HCT116 (cell line): ENCODE results near the gene IL1RAPL2. TPM values are rescaled to one million over a fixed set of nuclear protein-coding genes. Genes with fewer than 3 reads are reported as not detected.

Source experiments
- ATAC-seq: fragments of 200-7000 bp; cut with Tn5 transposase; 2 replicates; pipeline ENCODE4 v1.9.1; 2020; ENCODE audit warnings: mild to moderate bottlenecking, moderate library complexity
- BruUV-seq: library from RNA; stranded (reverse); fragments of 400-500 nt; replicated peaks from 2 replicates; lab custom pipeline; 2021; lab: Mats Ljungman, UMichigan
- CTCF ChIA-PET: fragments of 300-600 bp; sonication (Branson Sonifier 250); formaldehyde crosslinking; loops from one replicate; lab custom pipeline; 2021; ENCODE audit warnings: antibody characterized with exemption; lab: Charles Lee
- POLR2A ChIA-PET: fragments of 300-600, 350-600 bp; sonication (Branson Sonifier 250); formaldehyde crosslinking; loops from one replicate; lab custom pipeline; 2021; ENCODE audit warnings: antibody characterized with exemption; lab: Charles Lee
- RAD21 ChIA-PET, 2 experiments: fragments of 300-600 bp; sonication (Branson Sonifier 250); formaldehyde crosslinking; loops; one replicate each; lab custom pipeline; 2023; ENCODE audit warnings: low total read pairs in 2 of 2; ENCODE audit not compliant: uncharacterized antibody in 2 of 2, unreplicated experiment in 2 of 2, low non-redundant PET in 1 of 2; lab: Charles Lee
- DNase-seq: peaks from one replicate; pipeline ENCODE4 v3.0.0-alpha.2; 2010; ENCODE audit warnings: low read depth, low spot score
- H2AFZ ChIP-seq: fragments of 200-600 bp; shearing (Covaris generic), sonication (generic); 2 replicates; pipeline ENCODE4 v1.6.1; 2017; ENCODE audit warnings: low read depth, mixed run types, mixed read lengths, antibody characterized with exemption, low read length; ENCODE audit not compliant: poor library complexity, severe bottlenecking
- H3K27ac ChIP-seq: 2 replicates; pipeline ENCODE4 v1.5.1; 2012; ENCODE audit warnings: low read depth, low read length
- H3K27me3 ChIP-seq: fragments of 200-600 bp; sonication (generic); 2 replicates; pipeline ENCODE4 v1.6.1; 2016; ENCODE audit warnings: mixed run types, low read length, mixed read lengths; ENCODE audit not compliant: insufficient read depth
- H3K36me3 ChIP-seq, 2 experiments: fragments of 200-500 bp in 1 of 2; fragments of 200-600 bp in 1 of 2; sonication (Bioruptor generic) in 1 of 2; sonication (generic) in 1 of 2; 2 replicates each; pipeline versions ENCODE4 v1.5.1 to v1.6.1; 2014 to 2016; ENCODE audit warnings: low read length in 2 of 2, inconsistent platforms in 1 of 2, mixed read lengths in 1 of 2, mixed run types in 1 of 2; ENCODE audit not compliant: insufficient read depth in 2 of 2, control insufficient read depth in 1 of 2
- H3K4me1 ChIP-seq, 2 experiments: fragments of 200-600 bp in 1 of 2; sonication (generic) in 1 of 2; 2 replicates each; pipeline versions ENCODE4 v1.5.1 to v1.6.1; 2012 to 2017; ENCODE audit warnings: low read length in 2 of 2, inconsistent platforms in 1 of 2, mild to moderate bottlenecking in 1 of 2, mixed read lengths in 1 of 2, mixed run types in 1 of 2, moderate library complexity in 1 of 2; ENCODE audit not compliant: insufficient read depth in 2 of 2, control insufficient read depth in 1 of 2
- H3K4me2 ChIP-seq: fragments of 200-600 bp; sonication (generic); 2 replicates; pipeline ENCODE4 v1.6.1; 2017; ENCODE audit warnings: mixed run types, low read length, mixed read lengths
- H3K4me3 ChIP-seq, 2 experiments: fragments of 200-600 bp in 1 of 2; sonication (generic) in 1 of 2; replicated peaks in 1 of 2; 2 replicates each; pipeline ENCODE4 v1.5.1; 2011 to 2016; ENCODE audit warnings: low read length in 2 of 2, control low read depth in 1 of 2, low read depth in 1 of 2, mild to moderate bottlenecking in 1 of 2, mixed read lengths in 1 of 2, mixed run types in 1 of 2
- H3K79me2 ChIP-seq: fragments of 200-600 bp; sonication (generic); 2 replicates; pipeline ENCODE4 v1.6.1; 2017; ENCODE audit warnings: mild to moderate bottlenecking, mixed run types, low read length, moderate library complexity, mixed read lengths; ENCODE audit not compliant: insufficient read depth
- H3K9ac ChIP-seq: fragments of 200-600 bp; sonication (generic); 2 replicates; pipeline ENCODE4 v1.6.1; 2016; ENCODE audit warnings: low read length, mixed read lengths
- H3K9me2 ChIP-seq: fragments of 200-600 bp; sonication (generic), shearing (Covaris generic); 2 replicates; pipeline ENCODE4 v1.6.1; 2017; ENCODE audit warnings: mixed run types, mild to moderate bottlenecking, moderate library complexity; ENCODE audit not compliant: insufficient read depth
- H3K9me3 ChIP-seq, 2 experiments: fragments of 200-500 bp in 1 of 2; fragments of 200-600 bp in 1 of 2; sonication (Bioruptor generic) in 1 of 2; sonication (generic) in 1 of 2; 2 replicates each; pipeline ENCODE4 v1.6.1; 2014 to 2017; ENCODE audit warnings: low read length in 2 of 2, mixed read lengths in 2 of 2, inconsistent platforms in 1 of 2, low read depth in 1 of 2, mild to moderate bottlenecking in 1 of 2, mixed run types in 1 of 2, moderate library complexity in 1 of 2; ENCODE audit not compliant: control insufficient read depth in 1 of 2, insufficient read depth in 1 of 2
- H4K20me1 ChIP-seq: fragments of 200-600 bp; sonication (generic), shearing (Covaris generic); 2 replicates; pipeline ENCODE4 v1.6.1; 2017; ENCODE audit warnings: mixed run types, mild to moderate bottlenecking, moderate library complexity; ENCODE audit not compliant: insufficient read depth
- ATF3 ChIP-seq: IDR thresholded peaks from 2 replicates; pipeline ENCODE4 v1.6.1; 2012
- CEBPB ChIP-seq: IDR thresholded peaks from 2 replicates; pipeline ENCODE4 v1.6.1; 2012; ENCODE audit warnings: low read depth
- EGR1 ChIP-seq: IDR thresholded peaks from 2 replicates; pipeline ENCODE4 v1.6.1; 2012; ENCODE audit warnings: low read depth
- EZH2phosphoT487 ChIP-seq: fragments of 200-600 bp; IDR thresholded peaks from 2 replicates; pipeline ENCODE4 v1.6.1; 2018; ENCODE audit warnings: antibody characterized with exemption, borderline replicate concordance
- FOSL1 ChIP-seq: IDR thresholded peaks from 2 replicates; pipeline ENCODE4 v1.6.1; 2012; ENCODE audit warnings: low read depth
- JUND ChIP-seq: IDR thresholded peaks from 2 replicates; pipeline ENCODE4 v1.6.1; 2012
- MAX ChIP-seq: IDR thresholded peaks from 2 replicates; pipeline ENCODE4 v1.6.1; 2012
- POLR2AphosphoS5 ChIP-seq: IDR thresholded peaks from 2 replicates; pipeline ENCODE4 v1.6.1; 2011; ENCODE audit warnings: mild to moderate bottlenecking, low read depth, low read length, moderate library complexity
- REST ChIP-seq: IDR thresholded peaks from 2 replicates; pipeline ENCODE4 v1.6.1; 2012; ENCODE audit warnings: low read depth
- SIN3A ChIP-seq: IDR thresholded peaks from 2 replicates; pipeline ENCODE4 v1.6.1; 2012; ENCODE audit warnings: low read depth
- SP1 ChIP-seq: IDR thresholded peaks from 2 replicates; pipeline ENCODE4 v1.6.1; 2012; ENCODE audit warnings: low read depth
- TCF7L2 ChIP-seq: IDR thresholded peaks from 2 replicates; pipeline ENCODE4 v1.7.0; 2011; ENCODE audit warnings: borderline replicate concordance, inconsistent platforms; ENCODE audit not compliant: insufficient read depth, insufficient read length; ENCODE audit errors: extremely low read depth
- YY1 ChIP-seq: IDR thresholded peaks from 2 replicates; pipeline ENCODE4 v1.6.1; 2011; ENCODE audit warnings: low read length, low read depth, moderate library complexity, mild to moderate bottlenecking; ENCODE audit not compliant: insufficient replicate concordance; ENCODE audit errors: extremely low read depth
- ZFX ChIP-seq: fragments of 450-650 bp; IDR thresholded peaks from 2 replicates; pipeline ENCODE4 v1.6.1; 2017
- ZNF274 ChIP-seq: fragments of 200-500 bp; sonication (Bioruptor generic); IDR thresholded peaks from 2 replicates; pipeline ENCODE4 v1.6.1; 2014; ENCODE audit warnings: mild to moderate bottlenecking, low read depth, low read length, inconsistent platforms
- intact Hi-C: fragments of 100-400 bp; cut with micrococcal nuclease; formaldehyde crosslinking; loops from 2 replicates; pipeline ENCODE4 v1.10.0; 2022
- total RNA-seq: library from RNA; stranded (reverse); gene quantifications from one replicate; pipeline ENCODE4 v1.2.1, GENCODE V29; 2021; ENCODE audit not compliant: unreplicated experiment

Gene IL1RAPL2
- total RNA-seq, 1 experiment from 2014 or later: not detected

GRCh38 chrX:104695593-104695992 lies 129.6 kb downstream of the IL1RAPL2 start:
- POLR2A ChIA-PET: no interaction called here
- intact Hi-C loops: no loop called here
- no peaks in the 10 kb centered on the region for H3K9me2 ChIP-seq
- TF ChIP-seq POLR2AphosphoS5: no peak
- H3K36me3 ChIP-seq: no peaks in the 10 kb centered on the region
- CTCF ChIA-PET: no interaction called here
- no peak overlapping the region for H2AFZ ChIP-seq
- no peaks in the 10 kb centered on the region for H3K27me3 ChIP-seq
- ATAC-seq (no peak), DNase-seq (no peak)
- H3K27ac ChIP-seq: no peak overlapping the region
- H3K9me3 ChIP-seq: no peaks in the 10 kb centered on the region
- no peaks in the 10 kb centered on the region for H3K4me1 ChIP-seq
- H3K9ac ChIP-seq: no peak overlapping the region
- BruUV-seq: no TSS peak
- H4K20me1 ChIP-seq: no peaks in the 10 kb centered on the region; the same call in 1 of the 2 replicates
- no peaks in the 10 kb centered on the region for H3K79me2 ChIP-seq
- H3K4me2 ChIP-seq: no peak overlapping the region
- H3K4me3 ChIP-seq: no peak overlapping the region
- RAD21 ChIA-PET: no interaction called here

- TF ChIP-seq MAX: no peak
- no peak for TF ChIP-seq EZH2phosphoT487
- no peak for TF ChIP-seq YY1
- TF ChIP-seq EGR1: no peak
- no peak for TF ChIP-seq TCF7L2
- TF ChIP-seq REST: no peak
- no peak for TF ChIP-seq ZNF274
- TF ChIP-seq SP1: no peak
- TF ChIP-seq SIN3A: no peak
- TF ChIP-seq ZFX: no peak
- no peak for TF ChIP-seq ATF3
- no peak for TF ChIP-seq CEBPB
- TF ChIP-seq JUND: no peak
- no peak for TF ChIP-seq FOSL1
- no peaks in the 10 kb centered on the region for H3K36me3 ChIP-seq
- CTCF ChIA-PET: no interaction called here
- H2AFZ ChIP-seq: no peak overlapping the region
- H3K79me2 ChIP-seq: no peaks in the 10 kb centered on the region
- H3K4me1 ChIP-seq: no peaks in the 10 kb centered on the region
- no peak overlapping the region for H3K27ac ChIP-seq
- RAD21 ChIA-PET: no interaction called here
- no peaks in the 10 kb centered on the region for H3K9me2 ChIP-seq
- no peak overlapping the region for H3K4me2 ChIP-seq
- no peaks in the 10 kb centered on the region for H3K9me3 ChIP-seq
- H3K27me3 ChIP-seq: no peaks in the 10 kb centered on the region
- ATAC-seq: no peak
- intact Hi-C loops: no loop called here
- no peak overlapping the region for H3K4me3 ChIP-seq
- no peaks in the 10 kb centered on the region for H4K20me1 ChIP-seq
- DNase-seq: no peak
- POLR2A ChIA-PET: no interaction called here
- no TSS peak for BruUV-seq
- no peak overlapping the region for H3K9ac ChIP-seq
These were observed 130.7 kb downstream of the IL1RAPL2 start for GRCh38 chrX:104696667-104697066.
